Measurements from ENCODE around the gene RPRD1B. TPM values are rescaled to one million over a fixed set of nuclear protein-coding genes. Genes with fewer than 3 reads are reported as not detected.

The RPRD1B gene
- total and polyA plus RNA-seq, 4 donors: 5.8 to 34.3 (median 29.4) TPM

DNA sequence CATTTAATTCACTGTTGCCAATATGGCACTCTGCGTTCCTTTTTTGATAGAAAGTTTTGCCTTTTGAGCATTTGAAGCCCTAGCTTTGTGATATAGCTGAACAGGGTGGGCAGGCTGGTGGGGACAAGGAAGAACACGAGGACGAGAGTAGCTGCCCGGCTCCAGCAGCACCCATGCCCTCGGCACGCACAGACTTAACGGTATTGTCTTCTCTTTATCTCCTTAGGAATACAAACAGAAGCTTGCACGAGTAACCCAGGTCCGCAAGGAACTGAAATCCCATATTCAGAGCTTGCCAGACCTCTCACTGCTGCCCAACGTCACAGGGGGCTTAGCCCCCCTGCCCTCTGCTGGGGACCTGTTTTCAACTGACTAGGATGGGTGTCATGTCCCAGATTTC lies 56.0 kb downstream of the RPRD1B start:
- WGBS: 92% methylated on average over 10 of the region's 10 CpGs
- no peak overlapping the region for H3K27ac ChIP-seq (ENCODE audit: low read depth in 1 of 2, low read length in 2 of 2)
- H3K27me3 ChIP-seq (ENCODE audit: control insufficient read depth in 4 of 4, insufficient read depth in 4 of 4, low read length in 3 of 4): no peaks in the 10 kb centered on the region
- H3K4me3 ChIP-seq (ENCODE audit: low read depth in 1 of 3, low read length in 3 of 3): no peak overlapping the region
- H3K9me3 ChIP-seq (ENCODE audit: control insufficient read depth in 4 of 4, low read length in 3 of 4): no peaks in the 10 kb centered on the region
- TF ChIP-seq FOXA2 (IDR thresholded peaks at IDR 0.05) (no peak), EGR1 (IDR thresholded peaks at IDR 0.05; ENCODE audit: low read depth in 2 of 2) (no peak)
- H3K9ac ChIP-seq (ENCODE audit: low read depth in 1 of 2, low read length in 2 of 2): no peak overlapping the region
- DNase-seq (ENCODE audit: low spot score): no peak
- H3K4me1 ChIP-seq (ENCODE audit: control insufficient read depth in 4 of 4, insufficient read depth in 4 of 4, low read length in 3 of 4): peaks cover 0 to 4% (median 3%) of the 10 kb centered on the region in 4 donors
- H3K36me3 ChIP-seq (ENCODE audit: control insufficient read depth in 4 of 4, insufficient read depth in 3 of 4, low read depth in 1 of 4, low read length in 3 of 4): peaks cover 12 to 62% (median 38%) of the 10 kb centered on the region in 4 donors

DNA sequence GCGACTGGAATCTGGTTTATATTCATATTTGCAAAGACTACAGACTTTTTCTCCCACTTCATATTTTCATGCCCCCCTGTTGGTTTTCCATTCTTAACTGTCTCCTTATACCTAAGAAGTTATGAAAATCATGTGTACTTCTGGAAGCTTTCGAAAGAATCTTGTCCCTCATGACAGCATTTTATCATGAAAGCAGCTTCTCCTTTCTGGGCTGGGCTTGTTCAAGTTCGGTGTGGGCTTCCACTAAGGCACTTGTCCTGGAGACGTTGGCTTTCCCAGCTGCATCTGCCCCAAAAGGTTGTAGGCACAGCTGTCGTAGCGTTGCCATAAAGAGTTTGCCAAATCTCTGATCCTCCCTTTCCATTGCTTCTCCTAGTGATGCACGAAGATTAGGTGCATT lies 56.5 kb downstream of the RPRD1B start:
- no peaks in the 10 kb centered on the region for H3K27me3 ChIP-seq (ENCODE audit: control insufficient read depth in 4 of 4, insufficient read depth in 4 of 4, low read length in 3 of 4)
- no peak overlapping the region for H3K9ac ChIP-seq (ENCODE audit: low read depth in 1 of 2, low read length in 2 of 2)
- TF ChIP-seq, protein P1, sequence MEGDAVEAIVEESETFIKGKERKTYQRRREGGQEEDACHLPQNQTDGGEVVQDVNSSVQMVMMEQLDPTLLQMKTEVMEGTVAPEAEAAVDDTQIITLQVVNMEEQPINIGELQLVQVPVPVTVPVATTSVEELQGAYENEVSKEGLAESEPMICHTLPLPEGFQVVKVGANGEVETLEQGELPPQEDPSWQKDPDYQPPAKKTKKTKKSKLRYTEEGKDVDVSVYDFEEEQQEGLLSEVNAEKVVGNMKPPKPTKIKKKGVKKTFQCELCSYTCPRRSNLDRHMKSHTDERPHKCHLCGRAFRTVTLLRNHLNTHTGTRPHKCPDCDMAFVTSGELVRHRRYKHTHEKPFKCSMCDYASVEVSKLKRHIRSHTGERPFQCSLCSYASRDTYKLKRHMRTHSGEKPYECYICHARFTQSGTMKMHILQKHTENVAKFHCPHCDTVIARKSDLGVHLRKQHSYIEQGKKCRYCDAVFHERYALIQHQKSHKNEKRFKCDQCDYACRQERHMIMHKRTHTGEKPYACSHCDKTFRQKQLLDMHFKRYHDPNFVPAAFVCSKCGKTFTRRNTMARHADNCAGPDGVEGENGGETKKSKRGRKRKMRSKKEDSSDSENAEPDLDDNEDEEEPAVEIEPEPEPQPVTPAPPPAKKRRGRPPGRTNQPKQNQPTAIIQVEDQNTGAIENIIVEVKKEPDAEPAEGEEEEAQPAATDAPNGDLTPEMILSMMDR (IDR thresholded peaks at IDR 0.05; ENCODE audit: low read depth, low read length, missing input control): no peak
- TF ChIP-seq HNF4G (IDR thresholded peaks at IDR 0.05): no peak
- TF ChIP-seq JUND (IDR thresholded peaks at IDR 0.05): no peak
- TF ChIP-seq RAD21 (IDR thresholded peaks at IDR 0.05): no peak
- TF ChIP-seq GABPA (IDR thresholded peaks at IDR 0.05 in 1 of 2, conservative IDR thresholded peaks at IDR 0.05 in 1 of 2): no peak
- TF ChIP-seq, protein P2, sequence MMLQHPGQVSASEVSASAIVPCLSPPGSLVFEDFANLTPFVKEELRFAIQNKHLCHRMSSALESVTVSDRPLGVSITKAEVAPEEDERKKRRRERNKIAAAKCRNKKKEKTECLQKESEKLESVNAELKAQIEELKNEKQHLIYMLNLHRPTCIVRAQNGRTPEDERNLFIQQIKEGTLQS (IDR thresholded peaks at IDR 0.05): no peak
- TF ChIP-seq, protein P3, sequence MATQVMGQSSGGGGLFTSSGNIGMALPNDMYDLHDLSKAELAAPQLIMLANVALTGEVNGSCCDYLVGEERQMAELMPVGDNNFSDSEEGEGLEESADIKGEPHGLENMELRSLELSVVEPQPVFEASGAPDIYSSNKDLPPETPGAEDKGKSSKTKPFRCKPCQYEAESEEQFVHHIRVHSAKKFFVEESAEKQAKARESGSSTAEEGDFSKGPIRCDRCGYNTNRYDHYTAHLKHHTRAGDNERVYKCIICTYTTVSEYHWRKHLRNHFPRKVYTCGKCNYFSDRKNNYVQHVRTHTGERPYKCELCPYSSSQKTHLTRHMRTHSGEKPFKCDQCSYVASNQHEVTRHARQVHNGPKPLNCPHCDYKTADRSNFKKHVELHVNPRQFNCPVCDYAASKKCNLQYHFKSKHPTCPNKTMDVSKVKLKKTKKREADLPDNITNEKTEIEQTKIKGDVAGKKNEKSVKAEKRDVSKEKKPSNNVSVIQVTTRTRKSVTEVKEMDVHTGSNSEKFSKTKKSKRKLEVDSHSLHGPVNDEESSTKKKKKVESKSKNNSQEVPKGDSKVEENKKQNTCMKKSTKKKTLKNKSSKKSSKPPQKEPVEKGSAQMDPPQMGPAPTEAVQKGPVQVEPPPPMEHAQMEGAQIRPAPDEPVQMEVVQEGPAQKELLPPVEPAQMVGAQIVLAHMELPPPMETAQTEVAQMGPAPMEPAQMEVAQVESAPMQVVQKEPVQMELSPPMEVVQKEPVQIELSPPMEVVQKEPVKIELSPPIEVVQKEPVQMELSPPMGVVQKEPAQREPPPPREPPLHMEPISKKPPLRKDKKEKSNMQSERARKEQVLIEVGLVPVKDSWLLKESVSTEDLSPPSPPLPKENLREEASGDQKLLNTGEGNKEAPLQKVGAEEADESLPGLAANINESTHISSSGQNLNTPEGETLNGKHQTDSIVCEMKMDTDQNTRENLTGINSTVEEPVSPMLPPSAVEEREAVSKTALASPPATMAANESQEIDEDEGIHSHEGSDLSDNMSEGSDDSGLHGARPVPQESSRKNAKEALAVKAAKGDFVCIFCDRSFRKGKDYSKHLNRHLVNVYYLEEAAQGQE (IDR thresholded peaks at IDR 0.05): no peak
- TF ChIP-seq TAF1 (conservative IDR thresholded peaks at IDR 0.05): no peak
- no peak for TF ChIP-seq EGR1 (IDR thresholded peaks at IDR 0.05; ENCODE audit: low read depth in 2 of 2)
- TF ChIP-seq FOXA2 (IDR thresholded peaks at IDR 0.05): no peak
- TF ChIP-seq NR2F2 (IDR thresholded peaks at IDR 0.05): no peak
- TF ChIP-seq SP1 (IDR thresholded peaks at IDR 0.05): no peak
- H3K36me3 ChIP-seq (ENCODE audit: control insufficient read depth in 4 of 4, insufficient read depth in 3 of 4, low read depth in 1 of 4, low read length in 3 of 4): peaks cover 12 to 56% (median 37%) of the 10 kb centered on the region in 4 donors
- no peaks in the 10 kb centered on the region for H3K9me3 ChIP-seq (ENCODE audit: control insufficient read depth in 4 of 4, low read length in 3 of 4)
- peaks cover 0 to 6% (median 2%) of the 10 kb centered on the region in 4 donors for H3K4me1 ChIP-seq (ENCODE audit: control insufficient read depth in 4 of 4, insufficient read depth in 4 of 4, low read length in 3 of 4)
- 94% methylated on average over 7 of the region's 7 CpGs for WGBS
- H3K27ac ChIP-seq (ENCODE audit: low read depth in 1 of 2, low read length in 2 of 2): no peak overlapping the region
- no peak for DNase-seq (ENCODE audit: low spot score)
- no peak overlapping the region for H3K4me3 ChIP-seq (ENCODE audit: low read depth in 1 of 3, low read length in 3 of 3)
